Astrocyte of the spinal cord (primary cell): ENCODE measurements around the gene ACMSD.
A peak's percentile ranks its signal among the peaks of the same experiment; 100 is the strongest.

Experiments used
- DNase-seq: peaks from one replicate; pipeline ENCODE4 v3.0.0; 2011; ENCODE audit warnings: low read depth, low spot score
- H3K4me3 ChIP-seq: 2 replicates; pipeline ENCODE4 v1.5.1; 2011; ENCODE audit warnings: low read depth, mild to moderate bottlenecking, low read length, moderate library complexity
- CTCF ChIP-seq: IDR thresholded peaks from 2 replicates; pipeline ENCODE4 v1.5.1; 2012; ENCODE audit warnings: low read depth, mild to moderate bottlenecking, low read length, inconsistent platforms
- in situ Hi-C: cut with HindIII; loops from 2 replicates; pipeline ENCODE4 v1.10.0; 2017; ENCODE audit warnings: low sequenced_read_pairs

Gene ACMSD

GRCh38 chr2:134911400-134911785 is 73.0 kb downstream of the ACMSD start:
- H3K4me3 ChIP-seq, result no peak overlapping the region
- in situ Hi-C loops, result no loop called here
- DNase-seq, result no peak
- TF ChIP-seq CTCF, result no peak

GRCh38 chr2:134912361-134912760 is 73.9 kb downstream of the ACMSD start:
- in situ Hi-C loops, result no loop called here
- peak; percentile 69 for DNase-seq
- TF ChIP-seq CTCF, result no peak

GRCh38 chr2:134917360-134917865 is 79.0 kb downstream of the ACMSD start:
- no peak for DNase-seq
- TF ChIP-seq CTCF, result no peak
- in situ Hi-C loops, result no loop called here
- peak overlapping the region; percentile 95 for H3K4me3 ChIP-seq

More at GRCh38 chr2:134912361-134912760, 73.9 kb downstream of the ACMSD start:
- H3K4me3 ChIP-seq, result no peak overlapping the region

- peak; percentile 49 for TF ChIP-seq CTCF
- no peak for DNase-seq
- peak overlapping the region; percentile 95 for H3K4me3 ChIP-seq
- in situ Hi-C loops, result no loop called here
Measured at GRCh38 chr2:134917888-134918525, 79.6 kb downstream of the ACMSD start.

- DNase-seq, result peak; percentile 100
- peak within 1 kb of the TSS; percentile 95 for H3K4me3 ChIP-seq
- TF ChIP-seq CTCF, result no peak
- in situ Hi-C loops, result no loop called here
Measured at GRCh38 chr2:134918526-134919340, 80.3 kb downstream of the ACMSD start, which contains the start of gene CCNT2. Gene CCNT2 (plus strand): TSS chr2:134918822. CDS start chr2:134918855, 33 bp downstream.

GRCh38 chr2:134919341-134920210 is 81.2 kb downstream of the ACMSD start:
- peak overlapping the region; percentile 95 for H3K4me3 ChIP-seq
- TF ChIP-seq CTCF, result no peak
- in situ Hi-C loops, result no loop called here
- peak; percentile 33 for DNase-seq
